IMR-90 (cell line): ENCODE results near the gene CLIC1. TPM values are rescaled to one million over a fixed set of nuclear protein-coding genes. Genes with fewer than 3 reads are reported as not detected.

Experiments
- ATAC-seq: fragments of 200-7000 bp; cut with Tn5 transposase; 2 replicates; pipeline ENCODE4 v1.9.1; 2020; ENCODE audit warnings: low read depth, mild to moderate bottlenecking, moderate library complexity
- BruUV-seq: library from RNA; stranded (reverse); fragments of 400-500 nt; replicated peaks from 2 replicates; lab custom pipeline; 2021; lab: Mats Ljungman, UMichigan
- CTCF ChIA-PET: fragments of 300-600 bp; formaldehyde crosslinking; extraction: SDS; loops from one replicate; lab custom pipeline; 2021; ENCODE audit warnings: antibody characterized with exemption; lab: Yijun Ruan, JAX
- POLR2A ChIA-PET: fragments of 300-600 bp; sonication (Branson Sonifier 250); formaldehyde crosslinking; loops from one replicate; lab custom pipeline; 2022; ENCODE audit warnings: antibody characterized with exemption; ENCODE audit not compliant: unreplicated experiment; lab: Charles Lee
- DNase-seq: peaks from one replicate; pipeline ENCODE4 v3.0.0; 2013
- H2AFZ ChIP-seq: replicated peaks from 2 replicates; pipeline ENCODE3; 2013; ENCODE audit warnings: low read length, mild to moderate bottlenecking; ENCODE audit not compliant: poor library complexity
- H2AK5ac ChIP-seq: 2 replicates; pipeline ENCODE4 v1.6.1; 2013; ENCODE audit warnings: low read depth, low read length, inconsistent platforms
- H2AK9ac ChIP-seq: replicated peaks from 2 replicates; pipeline ENCODE3; 2013; ENCODE audit warnings: mild to moderate bottlenecking, low read depth, low read length, moderate library complexity; ENCODE audit not compliant: poor library complexity
- H2BK120ac ChIP-seq: 2 replicates; pipeline ENCODE4 v1.6.1; 2013; ENCODE audit warnings: low read depth, low read length, inconsistent platforms
- H2BK15ac ChIP-seq: 3 replicates; pipeline ENCODE4 v1.6.1; 2013; ENCODE audit warnings: low read depth, low read length, inconsistent platforms
- H2BK20ac ChIP-seq: 2 replicates; pipeline ENCODE4 v1.6.1; 2013; ENCODE audit warnings: low read depth, mild to moderate bottlenecking, inconsistent platforms, low read length, moderate library complexity
- H2BK5ac ChIP-seq: 2 replicates; pipeline ENCODE4 v1.6.1; 2013; ENCODE audit warnings: mild to moderate bottlenecking, low read depth, low read length, inconsistent platforms; ENCODE audit not compliant: poor library complexity, severe bottlenecking
- H3K14ac ChIP-seq: replicated peaks from 2 replicates; pipeline ENCODE4 v1.6.1; 2013; ENCODE audit warnings: low read depth, low read length, inconsistent platforms
- H3K18ac ChIP-seq: 2 replicates; pipeline ENCODE4 v1.6.1; 2013; ENCODE audit warnings: low read depth, low read length, control low read depth
- H3K23ac ChIP-seq: 2 replicates; pipeline ENCODE4 v1.6.1; 2013; ENCODE audit warnings: low read depth, low read length, inconsistent platforms
- H3K27ac ChIP-seq: 2 replicates; pipeline ENCODE4 v1.5.1; 2013; ENCODE audit warnings: mild to moderate bottlenecking, control low read depth, low read length; ENCODE audit not compliant: insufficient read depth
- H3K27me3 ChIP-seq: 2 replicates; pipeline ENCODE4 v1.6.1; 2013; ENCODE audit warnings: low read length; ENCODE audit not compliant: control insufficient read depth, insufficient read depth
- H3K36me3 ChIP-seq: 2 replicates; pipeline ENCODE4 v1.6.1; 2013; ENCODE audit warnings: low read length, mixed read lengths; ENCODE audit not compliant: control insufficient read depth, insufficient read depth
- H3K4ac ChIP-seq: 2 replicates; pipeline ENCODE4 v1.6.1; 2013; ENCODE audit warnings: low read depth, low read length, inconsistent platforms
- H3K4me1 ChIP-seq: 2 replicates; pipeline ENCODE4 v1.6.1; 2013; ENCODE audit warnings: low read length, mixed read lengths; ENCODE audit not compliant: control insufficient read depth, insufficient read depth
- H3K4me2 ChIP-seq: 2 replicates; pipeline ENCODE4 v1.6.1; 2013; ENCODE audit warnings: low read depth, mild to moderate bottlenecking, control low read depth, low read length, moderate library complexity
- H3K4me3 ChIP-seq: 2 replicates; pipeline ENCODE4 v1.5.1; 2013; ENCODE audit warnings: low read depth, mild to moderate bottlenecking, control low read depth, low read length, moderate library complexity; ENCODE audit not compliant: insufficient read depth
- H3K56ac ChIP-seq: 2 replicates; pipeline ENCODE4 v1.6.1; 2013; ENCODE audit warnings: low read length, inconsistent platforms; ENCODE audit not compliant: insufficient read depth; ENCODE audit errors: extremely low read depth
- H3K79me1 ChIP-seq, 2 experiments: 2 replicates each; pipeline ENCODE4 v1.6.1; 2013; ENCODE audit warnings: low read length in 2 of 2, inconsistent platforms in 1 of 2, low read depth in 1 of 2
- H3K9ac ChIP-seq: 2 replicates; pipeline ENCODE4 v1.6.1; 2013; ENCODE audit warnings: low read depth, low read length, control low read depth
- H3K9me1 ChIP-seq: 2 replicates; pipeline ENCODE4 v1.6.1; 2013; ENCODE audit warnings: low read length, inconsistent platforms; ENCODE audit not compliant: insufficient read depth
- H3K9me3 ChIP-seq: 2 replicates; pipeline ENCODE4 v1.6.1; 2013; ENCODE audit warnings: low read length; ENCODE audit not compliant: control insufficient read depth, insufficient read depth
- H4K20me1 ChIP-seq: 2 replicates; pipeline ENCODE4 v1.6.1; 2013; ENCODE audit warnings: low read length, inconsistent platforms; ENCODE audit not compliant: insufficient read depth
- H4K5ac ChIP-seq: 2 replicates; pipeline ENCODE4 v1.6.1; 2013; ENCODE audit warnings: mild to moderate bottlenecking, low read depth, low read length, control low read depth
- H4K8ac ChIP-seq, 2 experiments: 2 replicates each; pipeline ENCODE4 v1.6.1; 2013; ENCODE audit warnings: low read depth in 2 of 2, low read length in 2 of 2, control low read depth in 1 of 2, inconsistent platforms in 1 of 2
- H4K91ac ChIP-seq: 2 replicates; pipeline ENCODE4 v1.6.1; 2013; ENCODE audit warnings: low read depth, low read length, inconsistent platforms; ENCODE audit not compliant: insufficient read depth
- BHLHE40 ChIP-seq: fragments of 150-350 bp; IDR thresholded peaks from 2 replicates; pipeline ENCODE4 v1.6.1; 2016; ENCODE audit warnings: mild to moderate bottlenecking, low read depth, low read length
- CEBPB ChIP-seq: IDR thresholded peaks from 2 replicates; pipeline ENCODE4 v1.6.1; 2012; ENCODE audit warnings: low read depth, low read length, improper control_type of control experiment
- CHD1 ChIP-seq: IDR thresholded peaks from 2 replicates; pipeline ENCODE4 v1.6.1; 2012; ENCODE audit warnings: low read depth, low read length, improper control_type of control experiment
- CTCF ChIP-seq: conservative IDR thresholded peaks from 2 replicates; pipeline ENCODE4 v1.5.1; 2012; ENCODE audit warnings: mild to moderate bottlenecking, low read depth, low read length, improper control_type of control experiment
- ELK1 ChIP-seq: fragments of 150-350 bp; IDR thresholded peaks from 2 replicates; pipeline ENCODE4 v1.6.1; 2016; ENCODE audit warnings: low read depth, mild to moderate bottlenecking, low read length, moderate library complexity, borderline replicate concordance
- FOS ChIP-seq: fragments of 150-350 bp; IDR thresholded peaks from 2 replicates; pipeline ENCODE4 v1.6.1; 2016; ENCODE audit warnings: low read depth, low read length
- MAFK ChIP-seq: IDR thresholded peaks from 2 replicates; pipeline ENCODE4 v1.6.1; 2012; ENCODE audit warnings: low read depth, low read length, improper control_type of control experiment
- MAZ ChIP-seq: IDR thresholded peaks from 2 replicates; pipeline ENCODE4 v1.6.1; 2012; ENCODE audit warnings: low read depth, mild to moderate bottlenecking, low read length, improper control_type of control experiment, moderate library complexity, borderline replicate concordance
- MXI1 ChIP-seq: IDR thresholded peaks from 2 replicates; pipeline ENCODE4 v1.6.1; 2012; ENCODE audit warnings: low read depth, mild to moderate bottlenecking, low read length, moderate library complexity, borderline replicate concordance
- NFE2L2 ChIP-seq: fragments of 150-350 bp; IDR thresholded peaks from 2 replicates; pipeline ENCODE4 v1.6.1; 2016; ENCODE audit warnings: low read depth, mild to moderate bottlenecking, low read length
- POLR2A ChIP-seq: IDR thresholded peaks from 2 replicates; pipeline ENCODE4 v1.6.1; 2012; ENCODE audit warnings: mild to moderate bottlenecking, low read depth, low read length
- RAD21 ChIP-seq: IDR thresholded peaks from 2 replicates; pipeline ENCODE4 v1.6.1; 2012; ENCODE audit warnings: low read length, improper control_type of control experiment
- RCOR1 ChIP-seq: IDR thresholded peaks from 2 replicates; pipeline ENCODE4 v1.6.1; 2012; ENCODE audit warnings: mild to moderate bottlenecking, low read length, improper control_type of control experiment; ENCODE audit not compliant: insufficient replicate concordance
- RFX5 ChIP-seq: IDR thresholded peaks from 2 replicates; pipeline ENCODE4 v1.8.0; 2012; ENCODE audit warnings: low read depth, mild to moderate bottlenecking, low read length, moderate library complexity
- SMC3 ChIP-seq: fragments of 150-350 bp; IDR thresholded peaks from 2 replicates; pipeline ENCODE4 v1.6.1; 2016; ENCODE audit warnings: low read depth, mild to moderate bottlenecking, antibody characterized with exemption, low read length, moderate library complexity
- USF2 ChIP-seq: fragments of 150-350 bp; IDR thresholded peaks from 2 replicates; pipeline ENCODE4 v1.6.1; 2017; ENCODE audit warnings: mild to moderate bottlenecking, antibody characterized with exemption, low read length, low read depth
- WGBS, 2 experiments: methylation state at CpG; one replicate each; pipeline versions ENCODE4 v1.1.5 to v1.1.7; 2013; ENCODE audit warnings: missing lambda C conversion rate in 2 of 2; ENCODE audit not compliant: insufficient read length in 1 of 2; ENCODE audit errors: extremely low coverage in 2 of 2; 5-methylcytosine and 5-hydroxymethylcytosine counted together
- dilution Hi-C: fragments of 300-500 bp; cut with HindIII; formaldehyde crosslinking; loops from one replicate; pipeline ENCODE4 v1.14.3; 2018; ENCODE audit warnings: low sequenced_read_pairs; ENCODE audit not compliant: unreplicated experiment
- in situ Hi-C: fragments of 300-500 bp; cut with MboI; formaldehyde crosslinking; loops from 3 replicates; pipeline ENCODE4 v1.14.3; 2019; ENCODE audit warnings: low sequenced_read_pairs, inconsistent platforms, mixed read lengths
- intact Hi-C: fragments of 100-400 bp; cut with micrococcal nuclease; formaldehyde crosslinking; loops from 2 replicates; pipeline ENCODE4 v1.10.0; 2022
- polyA plus RNA-seq, 3 experiments: library from polyadenylated mRNA; depleted of rRNA; stranded (reverse); fragments of >200 nt; gene quantifications; 2 replicates each; pipeline ENCODE4 v1.2.3, GENCODE V29; 2012; ENCODE audit warnings: low replicate concordance in 1 of 3
- total RNA-seq: library from RNA; depleted of rRNA; stranded (reverse); fragments of >200 nt; gene quantifications from 2 replicates; pipeline ENCODE4 v1.2.3, GENCODE V29; 2012

The CLIC1 gene
- total and polyA plus RNA-seq, 2 of the 4 experiments (the other 2 are of a cell fraction) = 706 to 1,185 TPM

DNA sequence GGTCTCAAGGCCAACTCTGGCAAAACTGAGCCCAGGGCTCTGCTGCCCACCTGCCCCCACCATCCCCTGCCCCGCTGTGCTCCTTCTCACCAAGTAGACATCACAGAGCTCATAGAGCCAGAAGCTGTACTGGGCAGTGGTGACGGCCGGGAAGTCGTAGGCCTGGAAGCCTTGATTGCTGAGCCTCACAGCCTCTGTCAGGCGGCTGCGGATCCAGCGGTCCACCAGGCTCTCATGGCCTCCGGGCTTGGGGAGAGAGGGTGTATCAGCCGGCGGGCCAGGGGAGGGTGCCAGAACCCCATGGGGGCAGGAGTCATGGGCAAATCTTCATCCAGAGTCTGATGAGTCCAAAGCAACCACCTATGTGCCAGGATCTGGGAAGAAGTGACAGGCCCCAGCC lies 43.6 kb upstream of the CLIC1 start:
- Histone ChIP-seq H2AK9ac (no peak overlapping the region), H3K9me1 (0 out of 2 replicates have a peak, but pooled peaks cover 8% of the 10 kb centered on the region), H2BK120ac (no peak overlapping the region), H2BK15ac (no peak overlapping the region), H3K27ac (no peak overlapping the region), H3K9ac (no peak overlapping the region), H3K4ac (no peak overlapping the region), H3K9me3 (no peaks in the 10 kb centered on the region), H2BK20ac (no peak overlapping the region), H3K36me3 (peaks cover 59% of the 10 kb centered on the region), H2AK5ac (no peak overlapping the region), H3K4me1 (peaks cover 10% of the 10 kb centered on the region), H3K4me2 (no peak overlapping the region), H3K14ac (no peak overlapping the region), H3K23ac (no peak overlapping the region), H3K4me3 (no peak overlapping the region), H4K91ac (no peak overlapping the region), H3K79me1 (0 out of 4 replicates have a peak, but pooled peaks cover 0 to 6% of the 10 kb centered on the region in 2 experiments), H4K8ac (no peak overlapping the region), H3K56ac (no peak overlapping the region), H3K18ac (no peak overlapping the region), H4K20me1 (no peaks in the 10 kb centered on the region), H3K27me3 (no peaks in the 10 kb centered on the region), H4K5ac (no peak overlapping the region), H2BK5ac (no peak overlapping the region), H2AFZ (no peak overlapping the region)
- ChIA-PET CTCF (no interaction called here), POLR2A (no interaction called here)
- no peak for DNase-seq
- TF ChIP-seq SMC3 (no peak), NFE2L2 (no peak), RFX5 (no peak), FOS (no peak), ELK1 (no peak), MAFK (no peak), CHD1 (no peak), RAD21 (no peak), MAZ (no peak), USF2 (no peak), CTCF (no peak), POLR2A (no peak), MXI1 (no peak), BHLHE40 (no peak), CEBPB (no peak), RCOR1 (no peak)
- BruUV-seq = no TSS peak
- intact Hi-C loops = no loop called here
- ATAC-seq = no peak
- 95% methylated on average over 4 of the region's 10 CpGs; no CpG with 5 or more reads in 1 of the 2 experiments for WGBS, 2 experiments
- dilution Hi-C loops = no loop called here
- in situ Hi-C loops = no loop called here
